HG02763 (cell line): ENCODE measurements around the gene LRRC8C.
"Not testable (repeated sequence)": the region's sequence is repeated elsewhere in the genome, so short reads cannot be mapped to it uniquely, and the experiment has no call there.

Experiments used
- ATAC-seq: cut with Tn5 transposase; IDR thresholded peaks from one replicate; pipeline ENCODE4 v1.9.1; 2021; ENCODE audit warnings: mild to moderate bottlenecking, moderate library complexity; ENCODE audit not compliant: unreplicated experiment

Gene LRRC8C

DNA sequence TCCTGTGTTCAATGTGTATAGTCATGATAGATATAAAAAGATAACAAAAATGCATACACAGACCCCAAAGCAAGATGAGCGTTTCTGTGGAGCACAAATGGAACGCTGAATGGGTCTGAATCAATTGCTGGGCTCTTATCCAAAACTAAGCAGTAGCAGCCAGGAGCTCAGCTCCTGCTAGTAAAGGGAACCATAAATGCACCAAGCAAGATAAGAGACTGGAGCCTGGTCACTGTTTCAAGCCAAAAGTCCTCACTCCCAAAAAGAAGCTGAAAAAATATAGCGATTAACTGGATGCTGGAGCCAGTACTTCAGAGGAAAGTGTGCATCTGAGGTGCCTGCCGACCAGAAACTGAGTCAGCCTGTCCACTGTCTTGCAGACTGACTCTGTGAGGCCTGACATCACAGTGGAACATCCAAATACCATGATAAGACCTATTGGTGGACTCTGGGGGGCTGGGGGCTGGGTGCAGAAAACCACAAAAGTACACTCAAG lies 68.9 kb downstream of the LRRC8C start:
- ATAC-seq, result no peak

DNA sequence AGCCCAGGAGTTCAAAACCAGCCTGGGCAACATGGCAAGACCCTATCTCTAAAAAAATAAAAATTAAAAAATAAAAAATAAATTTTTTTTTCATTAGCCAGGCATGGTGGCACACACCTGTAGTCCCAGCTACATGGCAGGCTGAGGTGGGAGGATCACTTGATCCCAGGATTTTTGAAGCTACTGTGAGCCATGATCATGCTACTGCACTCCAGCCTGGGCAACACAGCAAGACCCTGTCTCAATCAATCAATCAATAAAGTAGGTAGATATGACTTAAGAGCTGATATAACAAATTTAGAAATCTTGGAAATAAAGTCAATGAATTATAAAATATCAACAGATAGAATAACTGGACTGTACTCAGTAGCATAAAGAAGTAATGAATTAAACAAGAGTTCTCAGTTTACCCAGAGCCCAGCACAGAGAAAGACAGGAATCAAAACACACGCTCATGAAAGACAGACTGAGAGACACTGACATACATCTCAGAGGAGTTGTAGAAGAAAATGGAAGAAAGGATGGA lies 69.7 kb downstream of the LRRC8C start:
- no peak for ATAC-seq

DNA sequence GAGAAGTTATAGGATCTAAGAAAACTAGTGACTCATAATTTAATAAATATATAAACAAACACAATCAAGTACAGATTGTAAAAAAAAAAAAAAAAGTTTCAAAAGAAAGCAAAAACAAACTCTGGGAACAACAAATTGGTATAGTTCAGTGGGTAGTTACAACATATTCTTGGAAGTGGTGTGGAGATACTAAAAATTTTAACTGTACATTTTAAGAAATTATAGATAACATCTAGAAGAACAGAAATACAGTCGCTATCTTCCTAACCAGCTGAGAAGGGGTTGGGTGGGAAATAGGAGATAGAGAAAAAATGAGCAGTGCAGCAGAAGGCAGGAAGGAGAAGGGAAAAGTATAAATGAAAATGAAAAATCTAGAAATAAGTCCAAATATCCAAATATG lies 70.5 kb downstream of the LRRC8C start:
- no peak for ATAC-seq

DNA sequence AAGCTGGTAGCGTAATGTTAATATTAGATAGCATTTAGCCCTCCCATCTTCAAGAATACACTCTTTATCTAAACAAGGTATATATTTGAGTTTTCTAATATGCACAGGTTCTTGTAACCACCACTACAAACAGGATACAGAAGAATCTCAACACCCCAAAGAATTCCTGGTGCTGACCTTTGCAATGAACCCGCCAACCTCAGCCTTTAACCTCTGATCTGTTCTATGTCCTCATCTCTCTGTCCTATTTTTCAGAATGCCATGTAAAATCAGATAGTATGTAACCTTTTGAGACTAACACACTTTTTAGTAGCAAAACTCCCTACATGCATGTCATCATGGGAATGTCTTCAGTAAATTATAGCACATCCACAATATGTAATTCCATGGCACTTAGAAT lies 71.1 kb downstream of the LRRC8C start:
- no peak for ATAC-seq

DNA sequence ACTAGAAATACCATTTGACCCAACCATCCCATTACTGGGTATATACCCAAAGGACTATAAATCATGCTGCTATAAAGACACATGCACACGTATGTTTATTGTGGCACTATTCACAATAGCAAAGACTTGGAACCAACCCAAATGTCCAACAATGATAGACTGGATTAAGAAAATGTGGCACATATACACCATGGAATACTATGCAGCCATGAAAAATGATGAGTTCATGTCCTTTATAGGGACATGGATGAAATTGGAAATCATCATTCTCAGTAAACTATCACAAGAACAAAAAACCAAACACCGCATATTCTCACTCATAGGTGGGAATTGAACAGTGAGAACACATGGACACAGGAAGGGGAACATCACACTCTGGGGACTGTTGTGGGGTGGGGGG lies 72.0 kb downstream of the LRRC8C start:
- ATAC-seq, result not testable (repeated sequence)

DNA sequence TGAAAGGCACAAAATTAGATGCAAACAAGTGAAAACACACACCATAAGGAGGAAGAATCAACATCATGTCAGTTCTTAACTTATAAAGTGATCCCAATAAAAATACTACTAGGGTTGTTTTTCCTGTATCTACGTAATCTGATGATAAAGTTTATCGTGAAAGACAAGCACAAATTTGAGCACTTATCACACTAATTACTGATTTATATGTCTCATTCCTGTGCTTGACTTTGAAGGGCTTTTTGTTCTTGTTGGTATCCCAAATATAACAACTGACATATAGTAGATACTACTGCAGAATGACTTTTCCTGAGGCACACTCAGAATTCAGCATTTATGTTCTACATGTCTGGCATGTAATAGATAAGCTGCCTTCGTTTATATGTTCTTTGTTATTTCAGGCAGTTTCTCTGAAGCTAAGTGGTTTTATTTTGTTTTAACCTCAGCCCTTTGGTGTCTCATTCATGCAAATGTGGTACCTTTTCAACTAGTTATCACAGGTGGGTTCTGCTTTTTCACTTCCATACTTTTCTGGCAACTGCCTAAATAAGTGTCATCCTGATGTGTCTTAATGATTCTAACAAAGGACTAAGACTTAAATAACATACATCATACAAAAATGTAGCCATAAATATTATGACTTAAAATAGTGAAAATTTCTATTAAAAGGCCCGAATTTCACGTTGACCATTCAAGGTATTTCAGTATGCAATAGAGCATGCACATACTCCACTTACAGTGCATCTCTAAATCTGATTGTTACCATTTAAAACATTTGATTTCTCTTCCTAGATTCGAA lies 73.2 kb downstream of the LRRC8C start:
- peak; percentile 74 for ATAC-seq

DNA sequence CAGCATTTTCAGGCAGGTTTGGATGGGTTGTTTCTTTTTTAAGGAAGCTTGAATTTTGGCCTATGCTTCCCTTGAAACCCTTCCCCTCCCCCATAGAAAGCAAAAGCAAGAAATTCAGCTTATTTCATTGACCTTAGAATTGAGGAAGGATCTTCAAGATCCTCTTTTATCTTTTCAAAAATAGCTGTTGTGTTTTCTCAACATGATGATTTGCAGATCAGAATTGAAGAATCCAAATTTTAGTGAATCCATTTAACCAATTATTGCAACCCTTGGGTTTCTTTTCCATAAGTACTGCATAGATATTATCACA lies 73.7 kb downstream of the LRRC8C start:
- peak; percentile 24 for ATAC-seq

DNA sequence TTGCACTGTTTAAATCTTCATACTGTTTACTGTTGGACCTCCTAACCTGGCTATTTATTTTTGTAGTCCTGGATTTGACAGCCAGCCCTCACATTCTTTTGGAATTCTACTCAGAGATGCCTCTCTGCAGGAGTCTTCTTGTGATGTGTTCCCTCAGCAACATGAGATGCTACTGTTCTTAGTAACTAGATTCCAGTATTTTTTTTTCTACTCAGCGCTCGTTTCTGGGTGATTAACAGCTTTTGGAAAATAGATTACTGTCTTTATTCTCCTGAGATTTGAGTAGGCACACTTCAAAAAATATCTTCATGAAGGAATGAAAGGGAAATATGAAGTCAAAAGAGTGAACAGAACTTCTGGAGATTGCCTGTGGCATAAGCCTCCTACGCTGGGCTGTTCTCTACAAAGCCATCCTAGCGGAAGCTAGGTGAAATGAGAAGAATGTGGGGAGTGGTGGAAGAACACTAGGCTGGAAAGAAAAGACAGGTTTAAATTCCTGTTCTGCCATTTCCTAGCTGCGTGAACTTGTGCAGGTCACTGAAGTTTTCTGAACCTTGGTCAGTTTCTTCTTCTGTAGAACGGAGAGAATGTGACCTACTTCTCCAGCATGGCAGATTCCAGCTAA lies 75.9 kb downstream of the LRRC8C start:
- ATAC-seq, result no peak

DNA sequence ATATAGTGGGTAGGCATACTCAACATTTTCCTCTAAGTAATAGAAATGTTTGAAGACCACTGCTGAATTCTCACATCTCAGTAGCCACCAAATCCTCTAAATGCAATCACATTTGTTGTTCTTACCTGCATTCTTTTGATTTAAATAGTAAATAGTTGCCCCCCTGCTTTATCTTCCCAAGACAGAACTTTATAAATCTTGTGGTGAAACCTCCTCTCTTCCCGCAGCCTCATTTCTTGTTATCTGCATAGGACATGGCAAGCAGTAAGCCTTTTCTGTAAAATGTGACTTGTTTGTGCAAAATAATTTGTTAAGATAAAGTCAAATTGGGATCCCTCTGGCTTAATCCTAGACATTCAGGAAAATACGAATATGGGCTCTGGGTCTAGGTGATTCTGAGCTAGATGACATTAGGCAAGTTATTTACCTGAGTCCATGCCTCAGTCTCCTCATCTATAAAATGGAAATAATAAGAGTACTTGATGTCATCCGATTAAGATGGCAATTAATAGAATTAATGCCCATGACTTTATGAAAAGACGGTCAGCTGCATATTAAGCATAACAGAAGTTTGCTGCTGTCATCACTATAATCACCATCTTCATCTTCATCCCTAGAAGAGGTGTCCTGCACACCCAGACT lies 77.7 kb downstream of the LRRC8C start:
- no peak for ATAC-seq

DNA sequence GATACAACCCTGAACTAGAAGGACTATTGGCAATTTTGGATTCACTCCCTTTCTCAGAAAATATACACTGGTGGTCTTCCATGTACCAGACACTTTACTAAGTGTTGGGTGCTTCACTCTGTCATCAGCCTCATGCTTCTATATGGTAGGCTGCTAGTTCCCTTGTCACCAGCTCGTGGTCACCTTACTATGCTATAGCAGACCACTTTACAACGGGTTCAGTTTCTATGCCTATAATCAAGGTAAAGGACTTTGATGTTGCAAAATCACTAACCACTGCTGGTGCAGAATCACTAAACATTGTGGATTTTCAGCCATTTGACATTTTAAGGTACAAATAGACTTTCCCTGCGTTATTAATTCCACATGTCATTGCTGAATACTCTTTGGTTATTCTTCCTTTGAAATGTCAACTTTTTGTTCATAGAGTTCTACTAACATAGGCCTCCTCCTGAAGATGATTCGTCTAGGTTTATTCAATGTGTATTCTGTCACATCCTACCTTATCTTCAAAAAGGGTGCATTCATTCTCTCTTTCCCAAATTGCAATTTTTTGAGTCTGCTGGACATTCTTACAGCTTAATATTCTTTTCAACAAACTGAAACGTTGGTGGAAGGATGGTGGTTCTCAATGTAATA lies 78.3 kb downstream of the LRRC8C start:
- ATAC-seq, result no peak

DNA sequence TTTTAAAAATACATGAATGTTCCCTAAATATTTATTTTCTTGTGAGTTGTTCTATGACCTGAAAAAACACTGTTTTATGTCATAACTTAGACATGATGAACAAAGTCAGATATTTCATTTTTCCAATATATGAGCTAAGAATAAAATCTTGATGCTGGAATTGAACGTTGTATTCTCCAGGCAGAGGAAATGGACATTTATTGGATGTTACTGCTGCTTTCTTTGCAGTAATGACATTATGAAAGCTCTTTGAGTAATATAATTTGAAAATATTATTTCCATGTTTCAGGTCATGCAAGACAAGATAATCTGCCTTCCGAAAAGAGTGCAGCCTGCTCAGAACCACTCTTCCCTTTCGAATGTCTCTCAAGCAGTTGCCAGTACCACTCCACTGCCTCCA lies 79.5 kb downstream of the LRRC8C start:
- ATAC-seq, result no peak

DNA sequence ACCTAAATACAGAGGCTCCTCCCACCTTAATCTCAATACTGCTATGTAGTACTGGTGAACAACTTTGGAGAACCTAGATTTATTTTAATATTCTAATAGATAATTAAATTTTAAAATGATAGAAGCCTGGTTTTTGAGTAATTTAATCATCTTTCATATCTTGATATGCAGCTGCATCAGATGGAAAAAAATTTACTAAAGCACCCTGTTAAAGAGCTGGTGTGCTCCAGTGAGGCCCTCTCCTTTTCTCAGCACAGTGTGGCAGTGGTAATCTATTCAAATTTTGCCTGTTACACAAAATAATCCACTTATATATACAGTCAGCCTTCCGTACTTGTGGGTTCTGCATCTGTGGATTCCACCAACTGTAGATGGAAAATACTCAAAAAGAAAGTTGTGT lies 82.8 kb downstream of the LRRC8C start:
- ATAC-seq, result no peak

DNA sequence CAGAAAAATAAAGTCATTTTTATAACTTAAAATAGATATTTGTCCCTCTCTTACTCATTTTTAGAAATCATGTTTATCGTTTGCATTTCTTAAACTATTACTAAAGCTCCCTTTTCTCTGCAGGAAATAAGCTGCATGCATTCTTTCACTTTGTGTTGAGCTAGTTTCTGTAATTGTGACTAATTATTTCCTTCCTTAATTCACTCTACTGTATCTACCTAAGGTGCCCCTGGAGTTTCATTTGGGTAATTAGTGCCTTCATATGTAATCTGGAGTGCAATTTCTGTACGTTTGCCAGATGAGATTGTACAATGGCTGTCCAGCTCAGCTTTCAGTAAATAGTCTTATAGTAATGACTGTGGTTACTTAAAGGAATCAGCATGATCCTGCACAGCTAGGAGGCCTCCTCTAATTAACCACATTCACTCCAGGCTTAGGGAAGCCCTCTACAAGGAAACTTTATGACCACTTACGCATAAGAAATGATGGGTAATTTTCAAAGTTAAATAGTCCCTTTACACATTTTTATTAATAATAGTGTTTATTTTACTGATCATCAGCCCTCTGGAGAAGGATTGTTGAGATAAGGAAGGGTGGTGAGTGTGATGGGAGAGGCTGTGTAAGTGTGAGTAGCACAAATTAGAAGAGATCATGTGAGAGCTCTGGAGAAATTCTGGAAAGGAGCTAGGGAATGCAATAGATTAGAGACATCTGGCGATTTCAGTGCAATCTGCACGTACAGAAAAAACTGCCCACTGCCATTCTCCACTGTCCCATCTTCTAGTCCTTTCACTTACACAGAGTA lies 86.8 kb downstream of the LRRC8C start:
- peak; percentile 79 for ATAC-seq

DNA sequence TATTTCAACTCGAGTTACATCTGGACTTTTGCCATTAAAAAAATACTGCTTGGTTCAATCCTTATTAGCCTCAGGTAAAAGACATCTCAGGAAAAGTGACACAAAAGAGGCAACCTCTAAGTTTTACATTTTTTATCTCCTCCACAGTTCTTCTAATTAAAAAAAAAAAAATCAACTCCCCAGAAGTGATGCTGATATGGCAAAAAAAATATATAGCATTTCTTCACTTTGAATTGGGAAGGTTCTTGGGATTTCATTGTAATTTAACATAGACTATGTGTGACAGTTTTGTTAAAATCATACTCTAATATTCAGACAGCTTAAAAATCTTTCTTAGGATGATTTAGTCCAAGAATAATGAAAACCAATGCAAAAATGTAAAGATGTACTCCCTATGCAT lies 87.9 kb downstream of the LRRC8C start:
- ATAC-seq, result no peak

DNA sequence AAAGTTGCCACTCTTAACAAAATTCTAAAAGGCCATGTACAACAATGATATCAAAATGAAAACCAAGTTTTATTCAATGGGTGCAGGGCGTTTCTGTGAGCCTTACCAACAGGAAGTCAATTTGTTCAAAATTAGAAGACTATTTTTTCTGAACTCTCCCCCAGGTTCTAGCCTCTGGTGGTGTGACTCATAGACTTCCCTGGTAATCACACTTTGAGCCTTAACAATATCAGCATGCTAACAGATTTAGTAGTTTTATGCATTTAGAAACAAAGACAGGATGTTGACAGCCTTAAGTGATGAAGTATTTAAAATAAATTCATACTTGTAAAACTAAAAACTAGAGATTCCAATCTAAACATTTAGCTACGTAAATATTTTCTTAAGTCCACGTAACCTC lies 88.4 kb downstream of the LRRC8C start:
- no peak for ATAC-seq

DNA sequence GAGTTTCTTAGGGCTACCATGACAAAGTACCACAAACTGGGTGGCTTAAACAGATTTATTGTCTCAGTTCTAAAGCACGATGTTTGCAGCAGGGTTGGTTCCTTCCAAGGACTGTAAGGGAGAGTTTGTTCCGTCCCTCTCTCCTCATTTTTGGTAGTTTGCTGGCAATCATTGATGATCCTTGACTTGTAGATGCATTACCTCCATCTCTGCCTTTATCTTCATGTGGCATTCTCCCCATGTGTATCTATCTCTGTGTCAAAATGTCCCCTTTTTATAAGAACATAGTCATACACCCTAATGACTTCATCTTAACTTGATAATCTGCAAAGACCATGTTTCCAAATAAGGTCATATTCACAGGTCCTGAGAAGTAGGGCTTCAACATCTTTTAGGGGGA lies 90.2 kb downstream of the LRRC8C start:
- no peak for ATAC-seq

DNA sequence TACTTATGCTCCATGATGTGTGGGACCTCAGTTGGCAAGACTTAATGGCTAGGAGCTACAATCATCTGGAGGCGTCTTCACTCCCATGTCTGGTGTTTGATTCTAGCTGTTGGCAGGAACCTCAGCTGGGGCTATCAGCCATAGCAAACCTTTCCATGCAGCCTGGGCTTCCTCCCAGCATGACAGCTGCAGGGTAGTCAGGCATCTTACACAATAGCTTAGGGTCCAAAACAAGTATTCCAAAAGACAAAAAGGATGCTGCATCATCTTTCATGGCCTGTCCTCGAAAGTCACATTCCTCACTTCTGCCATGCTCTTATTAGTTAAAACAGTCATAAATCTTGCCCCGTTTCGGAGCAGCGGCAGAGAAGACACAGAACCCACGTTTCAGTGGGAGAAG lies 90.9 kb downstream of the LRRC8C start:
- no peak for ATAC-seq

DNA sequence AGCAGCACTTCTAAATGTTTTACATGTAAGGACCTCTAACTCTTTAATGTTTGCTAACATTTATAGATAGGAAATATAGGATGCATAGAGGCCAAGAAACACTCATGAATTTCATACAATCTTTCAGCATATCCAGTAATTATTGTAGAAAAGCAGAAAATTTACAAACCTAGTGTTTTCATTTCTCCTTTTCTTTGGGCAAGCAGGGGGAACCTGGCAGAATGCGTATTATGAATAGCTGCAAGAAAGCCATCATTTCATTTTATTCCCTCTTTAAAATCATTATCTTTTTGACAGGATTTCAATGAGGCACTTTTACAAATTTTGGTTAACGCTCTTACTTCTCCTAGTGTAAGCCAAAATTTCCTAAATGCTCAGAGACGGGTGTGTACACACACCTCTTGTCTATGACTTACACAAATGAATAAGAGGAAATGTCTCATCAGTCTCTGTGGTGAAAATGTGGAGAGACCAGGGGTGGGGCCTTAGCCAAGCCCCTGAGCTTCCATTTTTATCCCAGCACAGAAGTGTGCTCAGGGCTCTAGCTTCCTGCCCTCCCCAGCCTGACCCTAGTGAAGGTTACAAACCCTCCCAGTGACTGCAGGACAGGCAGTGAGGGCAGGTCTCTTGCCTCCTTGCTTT lies 91.6 kb downstream of the LRRC8C start:
- ATAC-seq, result peak; percentile 62

DNA sequence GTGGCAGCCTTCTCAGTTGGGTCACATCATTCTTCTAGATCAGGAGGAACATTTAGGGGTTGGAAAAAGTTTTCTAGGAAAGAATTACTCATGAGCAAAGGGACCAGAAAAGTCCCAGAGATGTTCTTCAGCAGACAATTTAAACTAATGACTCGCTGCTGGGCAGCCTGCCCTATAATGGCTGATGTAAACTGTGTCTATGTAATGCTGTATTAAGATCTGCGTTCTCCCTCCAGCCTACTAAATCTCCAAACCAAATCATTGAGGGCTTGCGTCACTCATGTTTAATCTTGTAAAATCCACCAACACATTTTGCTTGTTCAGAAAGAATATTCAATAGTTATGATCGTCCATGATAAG lies 92.1 kb downstream of the LRRC8C start:
- ATAC-seq, result peak; percentile 10

DNA sequence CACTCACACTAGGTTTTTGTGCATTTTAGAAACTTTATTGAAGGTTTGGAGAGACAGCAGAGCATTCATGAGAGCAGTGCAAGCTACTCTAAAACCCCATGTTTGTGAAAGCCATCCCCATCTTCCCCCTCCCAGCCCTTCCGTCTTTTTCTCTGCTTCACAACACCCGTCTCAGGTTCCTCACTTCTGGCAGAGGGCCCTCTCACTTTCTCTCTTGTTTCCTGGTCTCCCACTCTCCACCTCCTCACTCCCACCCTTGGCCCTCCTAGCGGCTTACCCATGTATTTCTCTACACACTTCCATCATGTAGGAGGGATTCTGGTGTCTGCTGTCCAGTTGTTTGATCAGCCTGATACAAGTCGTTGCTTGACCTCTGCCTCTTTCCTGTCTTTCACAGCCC lies 92.7 kb downstream of the LRRC8C start:
- no peak for ATAC-seq
